Neuronal stem cell (in vitro differentiated cells): Measurements from ENCODE around the gene MAPRE3. TPM values are rescaled to one million over a fixed set of nuclear protein-coding genes. Genes with fewer than 3 reads are reported as not detected.
"Not testable (repeated sequence)": the region's sequence is repeated elsewhere in the genome, so short reads cannot be mapped to it uniquely, and the experiment has no call there.

Experiments used
- DNase-seq: peaks from one replicate; pipeline ENCODE4 v3.0.0-alpha.2; 2013; ENCODE audit warnings: low spot score
- H2AFZ ChIP-seq: one replicate; pipeline ENCODE4 v1.6.1; 2013; ENCODE audit warnings: mild to moderate bottlenecking, low read length, inconsistent platforms
- H2AK5ac ChIP-seq: 2 replicates; pipeline ENCODE4 v1.6.1; 2013; ENCODE audit warnings: low read depth, mild to moderate bottlenecking, inconsistent platforms, low read length, moderate library complexity, mixed read lengths
- H2BK120ac ChIP-seq: 2 replicates; pipeline ENCODE4 v1.6.1; 2013; ENCODE audit warnings: low read depth, mild to moderate bottlenecking, inconsistent platforms, low read length, moderate library complexity, mixed read lengths
- H2BK12ac ChIP-seq: one replicate; pipeline ENCODE4 v1.6.1; 2013; ENCODE audit warnings: low read length, inconsistent platforms
- H2BK15ac ChIP-seq: 2 replicates; pipeline ENCODE4 v1.6.1; 2013; ENCODE audit warnings: mild to moderate bottlenecking, low read length, inconsistent platforms, mixed read lengths
- H2BK5ac ChIP-seq: one replicate; pipeline ENCODE4 v1.6.1; 2013; ENCODE audit warnings: inconsistent platforms, mild to moderate bottlenecking, low read length, moderate library complexity
- H3K14ac ChIP-seq: one replicate; pipeline ENCODE4 v1.6.1; 2013; ENCODE audit warnings: low read length, inconsistent platforms
- H3K18ac ChIP-seq: 2 replicates; pipeline ENCODE4 v1.6.1; 2013; ENCODE audit warnings: low read length, inconsistent platforms
- H3K23ac ChIP-seq: 2 replicates; pipeline ENCODE4 v1.6.1; 2013; ENCODE audit warnings: low read depth, mild to moderate bottlenecking, mixed read lengths, low read length, inconsistent platforms; ENCODE audit not compliant: poor library complexity
- H3K27ac ChIP-seq: replicated peaks from 3 replicates; pipeline ENCODE4 v1.5.1; 2013; ENCODE audit warnings: low read length, inconsistent platforms
- H3K27me3 ChIP-seq, 3 experiments: 2 replicates each; pipeline ENCODE4 v1.6.1; 2013; ENCODE audit warnings: low read length in 3 of 3, mild to moderate bottlenecking in 2 of 3, inconsistent platforms in 1 of 3, low read depth in 1 of 3, mixed read lengths in 1 of 3, moderate library complexity in 1 of 3; ENCODE audit not compliant: control insufficient read depth in 3 of 3, insufficient read depth in 3 of 3
- H3K36me3 ChIP-seq, 2 donors: replicated peaks in 1 of 2; 2 replicates each; pipeline ENCODE4 v1.6.1; 2013; ENCODE audit warnings: low read length in 2 of 2; ENCODE audit not compliant: control insufficient read depth in 2 of 2, insufficient read depth in 2 of 2
- H3K4ac ChIP-seq: 2 replicates; pipeline ENCODE4 v1.6.1; 2013; ENCODE audit warnings: inconsistent platforms, mild to moderate bottlenecking, low read length, moderate library complexity
- H3K4me1 ChIP-seq, 2 donors: 1 replicate in 1 of 2; 2 replicates in 1 of 2; pipeline ENCODE4 v1.6.1; 2013; ENCODE audit warnings: low read length in 2 of 2, low read depth in 1 of 2; ENCODE audit not compliant: control insufficient read depth in 2 of 2, insufficient read depth in 1 of 2
- H3K4me2 ChIP-seq: one replicate; pipeline ENCODE4 v1.6.1; 2013; ENCODE audit warnings: mild to moderate bottlenecking, low read length, inconsistent platforms; ENCODE audit not compliant: insufficient read depth, poor library complexity, severe bottlenecking
- H3K4me3 ChIP-seq, 2 donors: 2 replicates each; pipeline ENCODE4 v1.5.1; 2013; ENCODE audit warnings: low read length in 2 of 2, mild to moderate bottlenecking in 2 of 2, inconsistent platforms in 1 of 2, moderate library complexity in 1 of 2
- H3K79me1 ChIP-seq: one replicate; pipeline ENCODE4 v1.6.1; 2013; ENCODE audit warnings: low read depth, mild to moderate bottlenecking, inconsistent platforms, low read length, moderate library complexity
- H3K9ac ChIP-seq: one replicate; pipeline ENCODE4 v1.6.1; 2013; ENCODE audit warnings: mild to moderate bottlenecking, low read depth, low read length, inconsistent platforms; ENCODE audit not compliant: poor library complexity
- H3K9me3 ChIP-seq, 2 donors: replicated peaks in 1 of 2; 2 replicates each; pipeline versions ENCODE3 to v1.6.1; 2013; ENCODE audit warnings: low read length in 2 of 2, mild to moderate bottlenecking in 2 of 2, inconsistent platforms in 1 of 2, low read depth in 1 of 2, mixed read lengths in 1 of 2, moderate library complexity in 1 of 2; ENCODE audit not compliant: control insufficient read depth in 2 of 2, insufficient read depth in 1 of 2
- H4K8ac ChIP-seq: one replicate; pipeline ENCODE4 v1.6.1; 2013; ENCODE audit warnings: low read depth, mild to moderate bottlenecking, inconsistent platforms, low read length, moderate library complexity
- H4K91ac ChIP-seq: one replicate; pipeline ENCODE4 v1.6.1; 2013; ENCODE audit warnings: low read length, low read depth, mild to moderate bottlenecking, inconsistent platforms; ENCODE audit not compliant: poor library complexity
- WGBS, 2 donors: extraction: QIAGEN DNeasy Blood & Tissue Kit; methylation state at CpG; one replicate each; pipeline ENCODE4 v1.1.7; 2013; ENCODE audit warnings: missing lambda C conversion rate in 2 of 2, mixed read lengths in 1 of 2; ENCODE audit not compliant: insufficient read length in 2 of 2, insufficient replicate concordance in 1 of 2; ENCODE audit errors: extremely low coverage in 2 of 2; 5-methylcytosine and 5-hydroxymethylcytosine counted together
- polyA plus RNA-seq, 2 experiments: library from polyadenylated mRNA; stranded (reverse); fragments of 200-250 nt; gene quantifications; one replicate each; pipeline ENCODE4 v1.2.3, GENCODE V29; 2013

MAPRE3 gene
- 13.3 TPM for polyA plus RNA-seq (2013, experiment 1 of 2)
- polyA plus RNA-seq (2013, experiment 2 of 2), result 13.3 TPM

DNA sequence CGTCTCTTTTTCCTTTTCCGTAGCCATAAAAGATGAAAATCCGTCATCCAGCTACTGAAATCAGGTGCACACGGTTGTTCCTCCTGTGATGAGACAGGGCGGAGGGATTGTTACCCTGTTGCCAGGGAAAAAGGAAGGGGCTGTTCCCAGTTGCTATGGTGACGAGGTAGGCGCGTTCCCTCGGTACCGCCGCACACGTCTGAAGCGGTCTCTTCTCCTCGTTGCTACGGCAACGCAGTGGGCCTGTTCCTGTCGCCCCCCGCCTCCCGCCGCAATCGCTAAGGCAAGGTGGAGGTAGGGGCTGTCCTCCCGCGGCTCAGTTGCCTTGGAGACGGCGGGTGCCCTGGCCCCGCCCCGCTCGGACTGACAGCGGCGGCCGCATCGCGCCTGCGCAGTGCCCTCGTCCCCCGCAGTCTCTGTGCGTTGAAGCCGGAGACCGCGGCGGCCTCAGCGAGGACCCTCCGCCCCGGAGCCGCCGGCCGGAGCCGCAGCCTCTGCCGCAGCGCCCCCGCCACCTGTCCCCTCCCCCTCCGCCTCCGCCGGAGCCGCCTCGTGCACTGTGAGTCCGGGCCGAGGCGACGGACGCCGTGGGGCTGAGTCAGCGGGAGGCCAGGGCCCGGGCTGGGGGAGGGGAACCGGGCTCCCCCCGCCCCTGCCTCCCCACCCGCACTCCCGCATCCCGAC is at the start of gene MAPRE3:
TSS of gene MAPRE3 (plus strand) at position 394 of the 684 bp plus-strand sequence. CDS start 51,582 bp downstream, outside the sequence.
- H3K4me1 ChIP-seq, result peaks cover 0 to 7% of the 10 kb centered on the region in 2 donors
- H2BK120ac ChIP-seq, result no peak within 1 kb of the TSS
- no peak within 1 kb of the TSS for H2BK15ac ChIP-seq
- H3K4ac ChIP-seq, result no peak within 1 kb of the TSS
- no peak within 1 kb of the TSS for H3K14ac ChIP-seq
- H3K9ac ChIP-seq, result no peak within 1 kb of the TSS
- no peaks in the 10 kb centered on the region for H3K79me1 ChIP-seq
- no CpG with 5 or more reads among the region's 69 CpGs for WGBS, 2 donors
- H3K23ac ChIP-seq, result peak within 1 kb of the TSS; percentile 40
- no peak within 1 kb of the TSS for H2BK12ac ChIP-seq
- H3K4me2 ChIP-seq, result peak within 1 kb of the TSS; percentile 68
- H2BK5ac ChIP-seq, result no peak within 1 kb of the TSS
- H4K91ac ChIP-seq, result no peak within 1 kb of the TSS
- peaks cover 0 to 12% (median 0%) of the 10 kb centered on the region in 3 experiments for H3K27me3 ChIP-seq
- no peak within 1 kb of the TSS for H4K8ac ChIP-seq
- peak within 1 kb of the TSS; percentile 70 to 84 for H3K4me3 ChIP-seq
- peak; percentile 97 for DNase-seq
- H2AFZ ChIP-seq, result peak within 1 kb of the TSS; percentile 92
- peak within 1 kb of the TSS; percentile 82 for H3K18ac ChIP-seq
- H2AK5ac ChIP-seq, result no peak within 1 kb of the TSS
- H3K27ac ChIP-seq, result no peak within 1 kb of the TSS
- no peaks in the 10 kb centered on the region for H3K9me3 ChIP-seq
- H3K36me3 ChIP-seq, result no peaks in the 10 kb centered on the region

DNA sequence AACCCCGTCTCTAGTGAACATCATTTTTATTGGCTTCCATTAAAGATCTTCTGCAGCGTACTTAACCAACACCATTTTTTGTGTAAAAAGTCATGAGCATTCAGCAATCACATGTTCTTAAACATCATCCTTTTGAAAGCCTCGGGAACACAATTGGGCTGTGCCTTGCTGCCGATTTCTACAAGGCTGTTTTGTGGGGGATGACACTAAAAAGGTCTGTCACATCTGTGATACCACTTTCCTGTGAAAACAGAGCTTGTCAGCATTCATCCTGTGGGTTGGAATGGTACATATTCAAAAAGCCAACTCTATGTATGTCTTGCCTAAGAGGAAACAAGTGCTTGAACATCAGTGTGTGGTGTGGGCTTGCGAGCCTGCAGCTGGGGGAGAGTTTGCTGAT is 49.1 kb upstream of the MAPRE3 start:
- Histone ChIP-seq H3K4me3 (no peak overlapping the region), H3K18ac (no peak overlapping the region), H2BK5ac (no peak overlapping the region), H3K27ac (no peak overlapping the region), H2AK5ac (no peak overlapping the region), H3K36me3 (peaks cover 9 to 69% of the 10 kb centered on the region in 2 donors), H4K91ac (no peak overlapping the region), H3K27me3 (no peaks in the 10 kb centered on the region), H3K9ac (no peak overlapping the region), H3K4me1 (peaks cover 19 to 42% of the 10 kb centered on the region in 2 donors), H4K8ac (no peak overlapping the region), H3K4ac (no peak overlapping the region), H3K23ac (no peak overlapping the region), H2BK15ac (no peak overlapping the region), H2AFZ (no peak overlapping the region), H3K9me3 (no peaks in the 10 kb centered on the region), H2BK12ac (no peak overlapping the region), H2BK120ac (no peak overlapping the region), H3K14ac (no peak overlapping the region), H3K79me1 (peaks cover 7% of the 10 kb centered on the region), H3K4me2 (no peak overlapping the region)
- no CpG with 5 or more reads among the region's 5 CpGs for WGBS, 2 donors
- no peak for DNase-seq

DNA sequence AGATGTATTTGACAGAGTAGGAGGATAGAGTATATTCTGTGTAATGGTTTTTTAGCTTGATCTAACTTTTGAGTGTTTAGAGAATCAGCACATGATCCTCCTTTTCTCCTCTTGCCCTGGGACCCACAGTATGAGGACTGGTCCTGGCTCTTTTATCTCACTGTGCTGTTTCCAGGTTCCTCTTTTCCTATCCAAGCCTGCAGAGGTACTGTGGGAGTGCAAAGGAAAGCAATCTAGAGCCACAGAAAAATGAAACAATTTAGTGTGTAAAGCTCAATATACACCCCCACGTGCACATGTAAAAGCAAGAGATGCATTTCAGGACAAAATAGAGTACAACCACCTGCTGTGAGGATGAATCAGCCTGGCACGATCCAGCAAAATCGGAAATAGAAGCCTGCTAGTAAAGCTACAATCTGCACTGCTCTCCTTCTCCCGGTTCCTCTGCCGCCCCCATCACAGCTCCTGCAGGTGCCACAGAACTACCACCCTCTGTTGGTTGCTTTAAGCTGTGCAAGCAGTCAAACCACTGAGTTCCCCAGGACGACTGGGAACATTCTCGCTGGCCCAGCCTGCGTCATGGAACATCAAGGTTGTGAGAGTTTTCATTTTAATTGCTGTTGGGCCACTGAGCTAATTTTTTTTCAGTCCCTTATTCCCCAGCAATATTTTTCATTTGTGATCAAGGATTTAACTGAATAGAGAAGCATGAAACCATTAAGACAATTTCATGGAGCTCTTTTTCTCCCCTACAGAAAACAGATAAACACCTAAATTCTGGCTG is 47.8 kb upstream of the MAPRE3 start:
- DNase-seq, result no peak
- no peak overlapping the region for H3K9ac ChIP-seq
- peaks cover 0 to 2% of the 10 kb centered on the region in 2 donors for H3K9me3 ChIP-seq
- no peak overlapping the region for H2BK120ac ChIP-seq
- no peak overlapping the region for H2BK5ac ChIP-seq
- H2AFZ ChIP-seq, result no peak overlapping the region
- H2BK15ac ChIP-seq, result no peak overlapping the region
- H3K27me3 ChIP-seq, result no peaks in the 10 kb centered on the region
- H3K4me3 ChIP-seq, result no peak overlapping the region
- WGBS, 2 donors, result no CpG with 5 or more reads among the region's 8 CpGs
- no peak overlapping the region for H3K14ac ChIP-seq
- no peak overlapping the region for H4K8ac ChIP-seq
- H3K36me3 ChIP-seq, result peaks cover 12 to 72% of the 10 kb centered on the region in 2 donors
- H2AK5ac ChIP-seq, result no peak overlapping the region
- H4K91ac ChIP-seq, result no peak overlapping the region
- no peak overlapping the region for H2BK12ac ChIP-seq
- H3K4me1 ChIP-seq, result peaks cover 19 to 42% of the 10 kb centered on the region in 2 donors
- H3K23ac ChIP-seq, result no peak overlapping the region
- no peak overlapping the region for H3K4me2 ChIP-seq
- H3K4ac ChIP-seq, result no peak overlapping the region
- peak overlapping the region; percentile 8 for H3K27ac ChIP-seq
- H3K18ac ChIP-seq, result no peak overlapping the region
- peaks cover 8% of the 10 kb centered on the region for H3K79me1 ChIP-seq

DNA sequence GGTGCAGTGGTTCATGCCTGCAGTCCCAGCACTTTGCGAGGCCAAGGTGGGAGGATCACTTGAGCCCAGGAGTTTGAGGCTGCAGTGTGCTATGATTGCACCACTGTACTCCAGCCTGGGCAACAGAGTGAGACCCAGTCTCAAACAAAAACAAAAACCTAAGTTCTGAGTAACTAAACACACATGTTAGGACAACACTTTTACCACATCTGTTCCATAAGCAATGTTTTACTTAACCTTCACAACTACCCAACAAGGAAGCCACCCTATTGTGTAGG is 47.3 kb upstream of the MAPRE3 start:
- no CpG with 5 or more reads among the region's 1 CpG for WGBS, 2 donors
- not testable (repeated sequence) for DNase-seq, H3K14ac ChIP-seq, H3K27ac ChIP-seq, H3K18ac ChIP-seq, H2AFZ ChIP-seq, H3K4me3 ChIP-seq, H3K4ac ChIP-seq, H3K79me1 ChIP-seq, H4K8ac ChIP-seq, H3K23ac ChIP-seq, H2AK5ac ChIP-seq, H3K9me3 ChIP-seq, H3K4me2 ChIP-seq, H2BK5ac ChIP-seq, H2BK12ac ChIP-seq, H2BK120ac ChIP-seq, H3K27me3 ChIP-seq, H2BK15ac ChIP-seq, H3K9ac ChIP-seq, H4K91ac ChIP-seq
- Histone ChIP-seq H3K4me1 (peaks cover 18 to 41% of the 10 kb centered on the region in 2 donors), H3K36me3 (peaks cover 13 to 74% of the 10 kb centered on the region in 2 donors)
